ENCODE measurements around the gene MOCS1. TPM values are rescaled to one million over a fixed set of nuclear protein-coding genes. Genes with fewer than 3 reads are reported as not detected.

The MOCS1 gene
- total RNA-seq (2014; rRNA removed; shearing (Covaris generic)) (21.5 and 28.1 TPM in 2 replicates), polyA plus RNA-seq (2016; fragmentation: Nextera tagmentation; extraction: Ambion mirVana) (13.9 and 17.2 TPM in 2 replicates)
- long read RNA-seq, transcript MOCS1-203 (11 exons, 3,358 nt): major isoform, 7 of 14 reads
- long read RNA-seq, partial matches to known transcripts: 4 of 14 reads
- long read RNA-seq, other reads (novel, unspliced or antisense): 3 of 14 reads

- H3K27ac Mint-ChIP-seq: no peak within 1 kb of the TSS
- peak within 1 kb of the TSS; percentile 94 for H3K4me3 ChIP-seq
- H3F3A ChIP-seq (replicated peaks; ENCODE audit: low read depth): 0 out of 2 replicates have a peak, but pooled peaks cover 2% of the 10 kb centered on the region
- peaks cover 4% of the 10 kb centered on the region for H3K27me3 Mint-ChIP-seq (ENCODE audit: insufficient read depth, low read depth, poor library complexity)
- peak within 1 kb of the TSS; percentile 86 for H3K4me3 Mint-ChIP-seq
- no peak within 1 kb of the TSS for H3K27ac ChIP-seq (ENCODE audit: low read depth)
- peak within 1 kb of the TSS; percentile 92 for H3K4me2 ChIP-seq
- H3K27me3 ChIP-seq (ENCODE audit: insufficient read depth): no peaks in the 10 kb centered on the region
- H4K20me1 ChIP-seq (replicated peaks; ENCODE audit: insufficient read depth): no peaks in the 10 kb centered on the region
- H3K9me3 Mint-ChIP-seq: no peaks in the 10 kb centered on the region; the same call in 2 of the 3 replicates
- H3K36me3 Mint-ChIP-seq (ENCODE audit: low read depth): peaks cover 7% of the 10 kb centered on the region
- H3K4me1 Mint-ChIP-seq: peaks cover 44% of the 10 kb centered on the region
- H3K4me1 ChIP-seq (ENCODE audit: insufficient read depth): peaks cover 38% of the 10 kb centered on the region
- DNase-seq (ENCODE audit: low spot score): peak; percentile 90
- H3K36me3 ChIP-seq (ENCODE audit: insufficient read depth): no peaks in the 10 kb centered on the region
- peaks cover 6% of the 10 kb centered on the region; the same call in 1 of the 2 replicates for H3K9me2 ChIP-seq (ENCODE audit: insufficient read depth)
- ATAC-seq: peak; percentile 96
- 0 out of 2 replicates have a peak, but pooled peaks cover 5% of the 10 kb centered on the region for H3K79me2 ChIP-seq (replicated peaks; ENCODE audit: insufficient read depth)
- TF ChIP-seq EZH2 (IDR thresholded peaks at IDR 0.05; ENCODE audit: low read depth, unreplicated experiment): no peak
- TF ChIP-seq CREB1 (CRISPR knock-in tag; IDR thresholded peaks at IDR 0.05; ENCODE audit: low read depth): 0 out of 2 replicates have a peak, but pooled peaks have one; percentile 14
- TF ChIP-seq POLR2AphosphoS5 (IDR thresholded peaks at IDR 0.05; ENCODE audit: low read depth): peak; percentile 88
- no peak for TF ChIP-seq STAT1 (IDR thresholded peaks at IDR 0.05; ENCODE audit: unreplicated experiment)
- TF ChIP-seq ZNF114 (CRISPR knock-in tag; IDR thresholded peaks at IDR 0.05): no peak
- TF ChIP-seq ETS1 (IDR thresholded peaks at IDR 0.05): peak; percentile 53; the same call in 1 of the 2 replicates
- TF ChIP-seq ZNF462 (CRISPR knock-in tag; IDR thresholded peaks at IDR 0.05): no peak
- H2AFZ ChIP-seq: peak within 1 kb of the TSS; percentile 81; the same call in 1 of the 2 replicates
These were observed at the start of gene MOCS1 for GRCh38 chr6:39934131-39934757. MOCS1 (minus strand) TSS chr6:39934462; CDS start chr6:39934417, 45 bp downstream.
